NCI-H1417 treated with DMSO at 0.1 percent for 48 hours (cell line): Measurements from ENCODE around the gene PLA2G6.

Experiments used
- DNase-seq: peaks from one replicate; lab custom pipeline; 2025; lab: John Stamatoyannopoulos, UW

Gene PLA2G6

DNA sequence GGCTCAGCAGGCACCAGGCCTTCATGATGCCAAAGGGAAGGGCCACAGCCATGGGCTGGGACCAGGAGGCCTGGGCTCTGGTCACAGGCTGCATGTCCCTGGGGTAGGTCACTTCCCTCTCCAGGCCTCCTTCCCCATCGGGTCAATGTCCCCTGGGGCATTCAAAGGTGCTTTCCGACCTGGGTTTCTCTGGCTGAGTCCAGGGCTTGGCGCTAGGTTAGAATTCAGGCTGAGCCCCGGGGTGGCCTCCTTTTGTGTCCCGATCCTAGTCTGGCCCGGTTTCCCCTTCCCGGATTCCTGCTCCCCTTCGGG, 32.3 kb upstream of the PLA2G6 start:
- no peak for DNase-seq

DNA sequence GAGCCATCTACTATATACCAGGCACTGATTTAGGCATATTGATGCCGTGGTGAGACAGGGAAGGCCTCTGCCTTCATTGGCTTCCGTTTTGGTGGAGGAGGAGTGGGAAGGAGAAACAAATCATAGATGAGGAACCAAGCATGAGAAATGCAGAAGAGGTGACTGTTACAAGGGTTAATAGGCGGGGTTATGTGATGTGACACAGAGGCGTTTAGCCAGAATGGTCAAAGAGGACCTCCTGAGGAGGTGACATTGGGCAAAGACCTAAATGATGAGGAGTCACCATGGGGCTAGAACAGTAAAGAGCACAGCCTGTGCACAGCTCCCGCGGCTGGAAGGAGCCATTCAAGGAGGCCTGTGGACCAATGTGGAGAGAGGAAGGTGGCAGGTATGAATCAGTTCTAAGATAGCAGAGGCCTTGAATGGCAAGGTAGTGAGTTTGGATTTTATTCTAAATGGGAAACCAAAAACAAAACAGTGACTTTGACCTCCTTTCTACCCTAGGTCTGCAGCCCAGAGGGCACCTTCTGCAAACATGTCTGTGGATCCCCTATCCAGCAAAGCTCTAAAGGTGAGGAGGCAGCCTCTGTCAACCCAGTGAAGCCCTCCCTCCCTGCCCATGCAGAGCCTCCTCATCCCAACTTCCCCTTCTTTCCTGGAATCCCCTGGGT, 31.8 kb upstream of the PLA2G6 start:
- DNase-seq = no peak

DNA sequence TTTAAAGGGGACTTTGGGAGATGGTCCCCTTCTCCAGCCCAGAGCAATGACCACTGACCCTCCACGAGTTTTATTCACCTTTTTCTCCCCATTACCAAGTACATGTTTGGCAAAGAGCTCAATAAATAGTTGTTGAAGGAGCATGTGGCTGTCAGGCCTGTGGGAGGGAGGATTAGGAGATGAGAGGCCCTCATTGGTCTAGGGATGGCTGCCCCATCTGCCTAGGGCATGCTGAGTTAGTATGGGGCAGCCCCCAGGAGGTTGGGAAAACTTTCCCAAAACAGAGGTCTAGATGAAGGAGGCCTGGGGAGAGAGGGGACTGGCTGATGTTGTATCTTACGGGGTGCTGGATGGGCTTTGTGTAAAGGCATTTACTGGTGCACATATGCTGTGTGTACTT, 30.8 kb upstream of the PLA2G6 start:
- DNase-seq = no peak

DNA sequence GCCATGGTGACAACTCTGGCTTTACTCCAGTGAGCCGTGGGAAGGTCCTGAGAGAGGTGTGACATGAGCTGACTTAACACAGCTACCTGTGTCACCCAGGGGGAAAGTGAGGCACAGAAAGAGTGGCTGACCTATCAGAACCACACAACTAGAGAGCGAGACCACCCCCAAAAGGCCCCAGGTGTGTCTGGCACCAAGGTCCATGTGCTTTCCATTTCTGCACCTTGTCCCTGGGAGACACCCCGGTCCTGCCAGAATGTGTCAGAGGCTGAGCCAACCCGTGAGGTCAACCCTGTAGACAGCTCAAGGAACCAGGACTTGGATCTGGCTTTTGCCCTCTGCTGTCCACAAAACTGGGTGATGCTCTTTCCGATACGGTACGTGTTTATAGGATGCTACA, 29.9 kb upstream of the PLA2G6 start:
- DNase-seq = no peak

DNA sequence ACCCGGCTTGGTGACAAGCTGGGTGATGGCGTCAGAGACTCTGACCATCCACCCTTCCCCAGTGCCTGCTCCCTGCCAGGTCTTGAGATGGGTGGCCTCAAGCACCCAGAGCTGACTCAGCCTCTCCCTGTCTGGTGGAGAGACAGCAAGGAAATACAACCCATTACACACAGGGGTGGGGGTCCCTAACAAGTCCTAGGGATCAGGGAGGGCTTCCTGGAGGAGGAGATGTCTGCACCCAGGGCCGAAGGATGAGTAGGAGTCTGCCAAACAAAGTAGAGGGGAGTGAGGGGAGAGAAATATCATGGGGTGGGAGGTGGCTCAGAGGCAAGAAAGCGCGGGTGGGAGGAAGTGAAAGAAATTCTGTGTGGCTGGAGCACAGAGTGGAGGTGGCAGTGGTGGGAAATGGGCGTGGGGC, 26.9 kb upstream of the PLA2G6 start:
- no peak for DNase-seq

DNA sequence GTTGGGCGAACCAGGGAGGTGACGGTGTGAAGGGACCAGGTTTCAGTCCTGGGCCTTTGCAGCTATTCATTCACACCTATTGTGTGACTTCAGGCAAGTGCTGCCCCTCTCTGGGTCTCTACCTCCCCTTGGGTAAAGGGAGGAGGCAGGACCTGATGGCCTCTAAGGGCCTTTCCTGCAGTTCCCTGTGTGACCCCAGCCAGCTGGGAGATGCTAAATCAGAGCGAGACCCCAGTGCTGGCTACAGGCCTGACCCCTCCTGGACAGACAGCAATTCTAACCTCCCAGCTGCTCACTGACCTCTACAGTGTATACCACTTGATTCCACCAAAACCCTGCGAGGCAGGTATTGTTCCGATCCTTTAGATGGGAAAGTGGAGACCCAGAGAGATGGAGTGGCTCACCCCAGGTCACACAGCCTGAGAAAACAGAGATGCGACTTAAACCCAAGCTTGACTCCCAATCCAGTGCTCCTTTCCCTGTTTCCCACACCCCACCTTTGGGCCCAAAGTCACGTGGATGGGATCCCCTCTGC, 26.3 kb upstream of the PLA2G6 start:
- no peak for DNase-seq

DNA sequence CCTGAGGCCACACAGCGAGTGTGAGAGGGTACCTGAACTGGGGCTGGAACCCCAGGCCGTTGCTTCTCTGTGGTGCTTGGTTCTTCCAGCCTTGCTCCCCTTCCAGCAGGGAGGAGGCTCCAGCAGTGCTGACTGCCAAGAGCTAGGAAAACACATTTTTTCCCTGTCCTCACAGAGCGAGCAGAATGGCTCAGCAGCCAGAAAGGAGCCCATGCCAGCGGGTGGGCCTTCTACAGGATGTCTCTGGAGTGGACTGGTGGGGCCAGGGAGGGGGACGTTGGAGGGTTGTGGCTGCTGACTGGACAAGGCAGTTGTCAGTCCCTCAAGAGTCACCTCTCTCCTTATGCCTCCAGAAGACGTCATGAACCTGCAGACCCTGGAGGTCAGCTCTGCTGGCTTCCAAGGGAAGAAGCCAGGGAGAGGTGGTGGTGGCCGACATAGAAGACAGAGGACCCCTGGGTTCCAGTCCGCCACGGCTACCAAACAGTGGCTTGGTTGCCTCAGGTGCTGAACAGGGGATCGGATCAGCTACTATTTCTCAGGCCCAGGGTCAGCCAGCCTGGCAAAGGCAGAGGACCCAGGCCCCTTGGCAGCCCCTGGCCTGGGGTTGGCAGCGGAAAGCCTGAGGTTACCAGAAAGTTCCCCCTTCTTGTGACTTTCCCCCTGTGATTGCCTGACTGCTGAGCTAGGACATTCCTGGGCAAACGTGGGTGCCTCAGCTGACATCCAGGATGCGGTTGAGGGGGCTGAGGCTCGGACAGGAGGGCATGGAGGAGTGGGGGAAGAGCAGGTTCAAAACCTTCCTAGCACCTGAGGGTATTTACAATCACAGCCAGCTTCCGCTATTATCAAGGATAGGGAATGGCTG, 23.9 kb upstream of the PLA2G6 start:
- DNase-seq = no peak

DNA sequence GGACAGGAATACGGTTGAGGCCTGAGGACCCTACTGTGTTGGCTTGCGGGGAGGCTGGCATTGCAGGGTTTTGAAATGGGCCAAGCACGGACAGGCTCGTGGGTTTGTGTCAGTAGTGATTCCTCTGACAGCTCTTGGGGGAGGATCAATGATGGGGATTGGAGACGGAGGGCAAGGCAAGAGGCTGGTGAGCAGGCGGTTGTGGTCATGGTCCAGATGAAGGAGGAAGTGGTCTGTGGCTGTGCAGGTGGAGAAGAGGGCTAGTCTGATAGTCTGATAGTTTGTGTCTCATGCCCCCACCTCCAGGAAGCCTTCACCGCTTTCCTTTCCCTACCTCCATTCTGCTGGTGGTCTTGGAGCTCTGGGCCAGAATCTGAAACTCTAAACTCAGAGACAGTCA, 23.2 kb upstream of the PLA2G6 start:
- no peak for DNase-seq

DNA sequence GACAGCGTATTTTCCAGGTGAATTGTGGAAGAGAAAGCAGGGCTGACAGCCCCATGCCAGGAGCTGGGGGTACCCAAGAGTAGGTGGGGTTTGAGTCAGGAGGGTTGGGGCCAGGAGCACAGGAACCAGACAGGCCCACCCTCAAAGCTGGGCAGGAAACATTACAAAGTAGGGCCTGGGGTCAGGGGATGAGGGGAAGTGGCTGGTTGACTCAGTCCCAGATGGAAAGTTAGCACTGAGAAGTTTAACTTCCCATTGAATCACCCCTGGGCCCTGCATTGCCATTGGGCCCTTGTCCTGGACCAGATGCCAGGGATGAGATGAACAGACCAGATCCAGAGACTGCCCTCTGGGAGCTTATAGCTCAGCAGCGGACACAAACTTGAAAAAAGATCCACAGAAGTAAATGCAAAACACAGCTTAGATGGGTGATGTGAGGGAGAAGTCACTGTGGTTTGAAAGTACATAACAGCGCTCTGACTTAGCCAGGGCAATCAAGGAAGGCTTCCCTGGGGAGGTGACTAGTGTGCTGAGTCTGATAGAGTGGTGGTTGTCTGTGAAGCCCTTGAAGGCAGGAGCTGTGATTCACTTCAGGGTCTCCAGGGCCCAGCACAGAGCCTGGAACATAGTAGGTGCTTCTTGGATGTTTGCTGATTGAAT, 22.4 kb upstream of the PLA2G6 start:
- no peak for DNase-seq

DNA sequence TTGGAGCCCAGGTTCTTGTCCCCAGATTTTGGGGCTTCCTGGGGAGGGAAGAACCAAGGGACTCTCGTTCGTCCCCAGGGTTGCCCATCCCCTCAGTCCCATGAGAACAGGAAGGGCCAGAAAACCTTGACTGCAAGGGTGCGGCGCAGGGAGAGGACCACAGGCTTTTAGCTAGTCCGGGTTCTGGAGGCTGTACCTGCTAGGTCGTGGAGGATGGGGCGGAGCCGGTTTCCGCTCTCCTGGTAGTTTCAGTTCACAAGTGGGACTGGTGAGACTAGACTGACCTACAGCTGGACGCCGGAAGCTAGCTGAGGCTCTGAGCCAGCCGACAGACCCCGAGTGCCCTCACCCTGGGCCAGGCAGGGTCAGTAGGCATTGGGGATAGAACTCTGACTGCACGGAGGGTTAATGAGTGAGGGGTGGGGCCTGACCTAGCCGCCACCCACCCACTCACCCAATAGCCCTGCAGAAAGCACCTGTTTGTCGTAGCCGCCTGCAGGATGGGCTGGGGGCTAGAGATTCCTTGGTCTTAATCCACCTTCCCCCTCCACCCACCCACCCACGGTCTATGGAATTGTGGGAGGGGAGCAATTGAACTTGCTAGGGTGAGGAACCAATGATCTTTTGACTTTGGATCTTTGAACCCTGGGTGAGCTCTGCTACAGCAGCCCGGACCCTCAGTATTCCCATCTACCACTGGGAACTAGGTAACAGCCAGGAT, 21.6 kb upstream of the PLA2G6 start:
- DNase-seq = no peak

DNA sequence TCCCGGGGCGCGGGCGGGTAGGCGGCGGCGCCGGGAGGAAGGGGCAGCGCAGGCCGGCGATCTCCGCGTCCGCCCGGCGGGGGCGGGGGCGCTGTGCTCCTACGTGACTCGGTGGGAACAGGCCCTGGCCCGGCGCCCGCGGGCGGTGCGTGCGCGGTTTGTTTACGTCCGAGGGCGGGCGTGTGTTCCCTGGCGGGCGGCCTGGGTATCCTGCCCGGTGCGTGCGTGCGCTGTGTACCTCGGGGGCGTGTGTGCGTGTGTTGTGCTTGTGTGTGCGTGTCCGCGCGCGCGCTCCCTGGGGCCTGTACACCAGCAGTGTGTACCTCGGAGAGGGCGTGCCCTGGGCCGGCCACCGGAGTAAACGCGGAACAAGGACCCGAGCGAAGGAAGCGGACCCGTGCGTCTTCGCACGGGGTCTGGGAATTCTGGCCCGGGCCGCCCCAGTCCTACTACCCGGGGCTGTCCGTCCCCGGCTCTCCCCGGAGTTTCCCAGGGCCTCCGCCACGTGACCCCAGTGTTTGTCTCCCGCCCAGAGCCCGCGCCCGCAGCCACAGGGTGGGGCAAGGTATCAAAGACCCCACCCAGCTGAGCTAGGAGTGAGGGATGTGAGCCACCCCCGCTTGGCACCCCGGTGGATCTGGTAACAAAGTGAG, 20.9 kb upstream of the PLA2G6 start:
- no peak for DNase-seq

DNA sequence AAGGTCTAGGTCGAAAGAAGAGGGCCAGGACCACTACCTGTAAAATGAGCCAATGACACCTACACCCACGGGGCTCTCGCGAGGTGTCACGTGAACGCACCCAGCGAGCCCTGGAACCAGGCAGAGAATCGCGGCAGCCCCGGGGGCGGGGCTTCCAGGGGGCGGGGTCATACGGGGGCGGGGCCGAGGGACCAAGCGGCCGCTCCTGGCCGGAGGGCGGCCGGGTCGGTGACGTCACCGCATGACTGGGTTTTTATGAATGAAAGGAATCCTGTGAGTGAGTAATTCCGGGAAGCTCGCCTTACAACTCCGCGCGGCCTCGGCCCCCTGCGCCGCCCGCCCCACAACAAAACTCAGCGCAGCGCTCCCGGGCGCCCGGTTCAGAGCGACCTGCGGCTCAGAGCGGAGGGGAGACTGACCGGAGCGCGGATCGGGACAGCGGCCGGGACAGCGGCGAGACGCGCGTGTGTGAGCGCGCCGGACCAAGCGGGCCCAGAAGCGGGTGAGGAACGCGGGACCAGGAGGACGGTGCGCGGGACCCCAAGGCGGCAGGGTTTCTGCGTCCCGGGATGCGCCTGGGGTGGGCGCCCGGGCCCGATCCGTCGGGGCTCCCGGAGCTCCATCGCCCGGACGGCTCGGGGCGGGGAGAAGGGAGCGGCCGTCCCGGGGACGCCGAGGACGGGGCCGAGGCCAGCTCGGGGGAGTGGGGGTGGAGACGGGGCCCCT, 20.2 kb upstream of the PLA2G6 start, which contains the start of gene MAFF:
Gene MAFF (plus strand): TSS at position 284 of the 726 bp plus-strand sequence. CDS start 11,860 bp downstream, outside the sequence.
- DNase-seq = no peak

DNA sequence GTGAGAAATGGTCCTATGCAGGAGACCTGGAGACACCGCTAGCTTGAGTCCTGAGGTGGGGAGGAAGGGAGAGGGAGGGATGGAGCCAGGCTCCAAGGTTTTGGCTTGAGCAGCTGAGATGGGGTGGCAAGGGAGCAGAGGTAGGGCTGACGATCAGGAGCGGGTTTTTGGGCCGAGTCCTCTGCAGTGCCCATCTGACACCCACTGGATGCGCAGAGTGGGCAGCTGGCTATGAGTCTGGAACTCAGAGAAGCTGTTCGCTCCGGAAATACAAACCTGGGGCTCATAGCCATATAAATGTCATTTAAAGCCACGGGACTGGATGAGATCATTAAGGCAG, 19.7 kb upstream of the PLA2G6 start:
- DNase-seq = no peak

DNA sequence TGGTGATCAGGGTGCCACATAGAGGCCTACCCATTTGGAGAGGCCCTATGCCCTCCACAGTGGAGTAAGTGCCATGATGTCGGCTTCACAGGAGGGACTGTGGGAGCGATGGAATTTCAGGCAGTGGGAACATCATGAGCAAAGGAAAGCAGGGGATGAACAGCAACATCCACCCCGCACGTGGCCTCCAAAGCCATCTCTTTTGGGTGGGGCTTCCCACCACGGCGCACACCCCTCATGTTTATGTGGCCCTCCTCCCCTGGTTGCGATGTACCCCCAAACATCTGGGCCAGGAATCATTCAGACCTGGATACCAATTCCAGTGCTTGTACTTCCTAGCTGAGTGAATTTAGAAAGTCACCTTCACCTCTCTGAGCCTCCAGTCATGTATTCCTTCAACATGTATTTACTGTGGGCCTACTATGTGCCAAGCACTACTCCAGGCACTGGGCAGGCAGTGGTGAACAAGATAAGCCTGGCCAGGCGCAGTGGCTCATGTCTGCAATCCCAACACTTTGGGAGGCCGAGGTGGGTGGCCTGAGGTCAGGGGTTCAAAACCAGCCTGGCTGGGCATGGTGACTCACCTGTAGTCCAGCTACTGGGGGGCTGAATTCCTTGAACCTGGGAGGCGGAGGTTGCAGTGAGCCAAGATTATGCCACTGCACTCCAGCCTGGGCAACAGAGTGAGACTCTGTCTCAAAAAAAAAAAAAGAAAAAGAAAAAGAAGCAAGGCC, 18.4 kb upstream of the PLA2G6 start:
- DNase-seq = no peak

DNA sequence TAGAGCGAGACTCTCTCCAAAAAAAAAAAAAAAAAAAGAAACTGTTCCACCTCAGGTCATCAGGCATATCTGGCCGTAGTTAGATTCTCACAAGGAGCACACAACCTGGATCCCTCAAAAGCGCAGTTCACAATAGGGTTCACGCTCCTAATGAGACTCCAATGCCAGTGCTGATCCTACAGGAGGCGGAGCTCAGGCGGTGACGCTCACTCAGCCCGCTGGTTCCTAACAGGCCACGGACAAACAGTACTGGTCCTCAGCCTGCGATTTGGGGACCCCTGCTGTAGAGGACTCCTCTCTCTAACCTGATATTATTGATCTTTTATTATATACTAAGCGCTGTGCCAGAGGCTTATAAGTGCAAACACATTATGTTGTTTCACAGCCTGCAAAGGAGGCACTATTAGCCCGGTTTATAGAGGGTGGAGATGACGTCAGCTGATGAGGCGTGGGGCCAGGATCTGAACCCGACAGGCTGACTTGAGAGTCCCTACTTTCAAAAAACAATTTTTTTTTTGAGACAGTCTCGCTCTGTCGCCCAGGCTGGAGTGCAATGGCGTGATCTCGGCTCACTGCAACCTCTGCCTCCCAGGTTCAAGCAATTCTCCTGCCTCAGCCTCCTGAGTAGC, 15.3 kb upstream of the PLA2G6 start:
- DNase-seq = no peak

DNA sequence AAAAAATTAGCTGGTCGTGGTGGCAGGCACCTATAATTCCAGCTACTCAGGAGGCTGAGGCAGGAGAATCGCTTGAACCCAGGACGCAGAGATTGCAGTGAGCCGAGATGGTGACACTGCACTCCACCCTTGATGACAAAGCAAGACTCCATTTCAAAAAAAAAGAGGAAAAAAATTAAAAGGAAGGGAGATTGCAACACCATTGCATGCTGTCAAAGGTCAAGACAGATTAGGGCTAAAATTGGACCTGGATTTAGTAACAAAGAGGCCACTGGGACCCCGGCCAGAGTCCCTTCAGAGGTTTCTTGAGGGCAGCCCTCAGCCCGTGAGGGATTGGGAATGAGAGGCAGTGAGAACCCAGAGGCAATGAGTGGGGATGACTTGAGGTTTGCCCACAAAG, 11.9 kb upstream of the PLA2G6 start:
- DNase-seq = no peak

DNA sequence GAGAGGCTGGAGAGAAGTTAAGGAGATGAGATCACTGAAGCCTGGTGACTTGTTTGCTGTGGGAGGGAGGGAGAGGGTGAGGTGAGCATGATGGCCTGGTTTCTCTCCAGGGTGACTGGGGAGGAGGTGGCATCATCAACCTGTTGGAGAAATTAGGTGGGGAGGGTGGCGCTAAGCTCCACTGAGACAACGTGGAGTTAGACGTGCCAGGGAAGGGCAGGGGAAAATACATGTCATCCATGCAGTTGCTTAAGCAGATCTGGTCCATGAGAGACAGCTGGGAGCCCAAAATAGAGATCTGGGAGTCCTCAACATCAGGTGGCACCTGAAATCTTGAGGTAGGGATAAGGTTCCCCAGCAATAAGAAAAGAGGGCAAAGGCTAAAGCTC, 10.8 kb upstream of the PLA2G6 start:
- no peak for DNase-seq

DNA sequence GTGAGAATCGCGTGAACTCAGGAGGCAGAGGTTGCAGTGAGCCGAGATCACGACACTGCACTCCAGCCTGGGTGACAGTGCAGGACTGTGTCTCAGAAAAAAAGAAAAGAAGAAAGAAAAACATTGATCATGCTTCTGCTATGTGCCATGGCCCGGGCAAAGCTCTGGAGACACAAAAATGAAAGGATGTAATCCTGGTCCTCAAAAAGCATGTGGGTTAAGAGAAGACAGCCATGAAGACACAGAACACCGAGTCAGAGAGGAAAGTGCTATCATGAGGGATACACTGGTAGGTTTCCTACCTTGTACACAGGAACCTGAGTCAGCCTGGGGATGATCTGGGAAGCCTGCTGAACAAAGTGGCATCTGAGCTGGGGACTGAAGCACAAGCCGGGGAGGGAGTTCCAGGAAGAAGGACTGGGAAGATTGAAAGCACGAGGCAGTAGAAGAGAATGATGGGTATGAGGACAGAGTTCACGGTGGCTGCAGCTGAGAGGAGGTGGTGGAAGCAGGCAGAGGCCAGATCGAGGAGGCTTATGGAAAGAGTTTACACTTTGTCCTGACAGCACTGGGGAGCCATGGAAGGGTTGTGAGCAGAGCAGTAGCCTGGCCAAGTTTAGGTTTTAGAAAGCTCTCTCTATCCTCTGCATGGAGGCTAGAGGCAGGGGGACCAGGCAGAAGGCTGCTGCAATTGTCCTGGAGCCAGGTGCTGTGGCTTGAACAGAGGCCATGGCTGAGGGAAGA, 10.3 kb upstream of the PLA2G6 start:
- DNase-seq = no peak

DNA sequence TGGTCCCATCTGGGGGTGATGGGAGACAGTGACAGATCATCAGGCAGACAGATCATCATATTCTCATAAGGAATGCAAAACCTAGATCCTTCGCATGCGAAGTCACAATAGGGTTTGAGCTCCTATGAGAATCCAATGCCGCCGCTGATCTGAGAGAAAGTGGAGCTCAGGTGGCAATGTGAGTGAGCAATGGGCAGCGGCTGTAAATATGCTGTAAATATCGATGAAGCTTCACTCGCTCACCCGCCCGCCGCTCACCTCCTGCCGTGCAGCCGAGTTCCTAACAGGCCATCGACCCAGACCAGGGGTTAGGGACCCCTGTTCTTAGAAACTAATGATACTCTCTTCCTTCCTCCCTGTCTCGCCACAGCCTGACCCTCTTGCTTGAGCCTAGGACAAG, 9.4 kb upstream of the PLA2G6 start:
- DNase-seq = no peak
